OCI-LY7 (cell line): ENCODE measurements around the gene POLR2F. TPM values are rescaled to one million over a fixed set of nuclear protein-coding genes. Genes with fewer than 3 reads are reported as not detected.

Experiments
- Bru-seq: library from RNA; stranded (reverse); fragments of 400-500 nt; gene quantifications from one replicate; lab custom pipeline; 2021; lab: Mats Ljungman, UMichigan
- BruChase-seq, 2 experiments: library from RNA; stranded (reverse); fragments of 400-500 nt; gene quantifications; one replicate each; lab custom pipeline; 2021; lab: Mats Ljungman, UMichigan
- BruUV-seq: library from RNA; stranded (reverse); fragments of 400-500 nt; replicated peaks from 2 replicates; lab custom pipeline; 2021; lab: Mats Ljungman, UMichigan
- CTCF ChIA-PET: fragments of 300-600 bp; sonication (Branson Sonifier 250); formaldehyde crosslinking; loops from one replicate; lab custom pipeline; 2022; ENCODE audit warnings: antibody characterized with exemption; ENCODE audit not compliant: unreplicated experiment; lab: Charles Lee
- POLR2A ChIA-PET: fragments of 300-600 bp; sonication (Branson Sonifier 250); formaldehyde crosslinking; loops from one replicate; lab custom pipeline; 2022; ENCODE audit warnings: antibody characterized with exemption; lab: Charles Lee
- DNase-seq: peaks from one replicate; pipeline ENCODE4 v3.0.0-alpha.2; 2015; ENCODE audit warnings: low spot score
- H2AFZ ChIP-seq: fragments of 200-600 bp; sonication (generic), shearing (Covaris generic); 2 replicates; pipeline ENCODE4 v1.6.1; 2014; ENCODE audit warnings: mild to moderate bottlenecking, antibody characterized with exemption, low read length, moderate library complexity
- H3K27ac ChIP-seq: fragments of 200-600 bp; sonication (generic); 2 replicates; pipeline ENCODE4 v1.5.1; 2014; ENCODE audit warnings: mixed run types, low read depth, mild to moderate bottlenecking, moderate library complexity, low read length, inconsistent platforms; ENCODE audit not compliant: poor library complexity, severe bottlenecking
- H3K36me3 ChIP-seq: fragments of 200-600 bp; sonication (generic); 2 replicates; pipeline ENCODE4 v1.6.1; 2014; ENCODE audit warnings: mild to moderate bottlenecking, antibody characterized with exemption, low read length, moderate library complexity, mixed read lengths; ENCODE audit not compliant: insufficient read depth
- H3K4me1 ChIP-seq: fragments of 200-600 bp; sonication (generic); 2 replicates; pipeline ENCODE4 v1.5.1; 2014; ENCODE audit warnings: mild to moderate bottlenecking, low read length; ENCODE audit not compliant: insufficient read depth, poor library complexity, severe bottlenecking
- H3K4me2 ChIP-seq: fragments of 200-600 bp; sonication (generic); 2 replicates; pipeline ENCODE4 v1.6.1; 2014; ENCODE audit warnings: mild to moderate bottlenecking, low read length
- H3K4me3 ChIP-seq: fragments of 200-600 bp; sonication (generic); 2 replicates; pipeline ENCODE4 v1.5.1; 2014; ENCODE audit warnings: mild to moderate bottlenecking, low read depth, low read length; ENCODE audit not compliant: poor library complexity, severe bottlenecking
- H3K79me2 ChIP-seq: fragments of 200-600 bp; sonication (generic); 2 replicates; pipeline ENCODE4 v1.6.1; 2016; ENCODE audit warnings: low read depth, mild to moderate bottlenecking, low read length, moderate library complexity, mixed read lengths; ENCODE audit not compliant: insufficient read depth
- H3K9me2 ChIP-seq: fragments of 200-600 bp; sonication (generic); 2 replicates; pipeline ENCODE4 v1.6.1; 2016; ENCODE audit warnings: mild to moderate bottlenecking, low read length, mixed read lengths; ENCODE audit not compliant: insufficient read depth
- H3K9me3 ChIP-seq: fragments of 200-600 bp; sonication (generic); 2 replicates; pipeline ENCODE4 v1.6.1; 2014; ENCODE audit warnings: mild to moderate bottlenecking, mixed run types, low read length, mixed read lengths
- H4K20me1 ChIP-seq: fragments of 200-600 bp; sonication (generic); 2 replicates; pipeline ENCODE4 v1.6.1; 2014; ENCODE audit warnings: mild to moderate bottlenecking, antibody characterized with exemption, low read length, moderate library complexity, mixed read lengths; ENCODE audit not compliant: insufficient read depth
- EZH2phosphoT487 ChIP-seq: fragments of 200-600 bp; sonication (generic); IDR thresholded peaks from 2 replicates; pipeline ENCODE4 v1.6.1; 2018; ENCODE audit warnings: low read depth, borderline replicate concordance, mild to moderate bottlenecking, mixed run types, antibody characterized with exemption, low read length, moderate library complexity, mixed read lengths
- intact Hi-C: fragments of 100-400 bp; cut with micrococcal nuclease; formaldehyde crosslinking; loops from one replicate; pipeline ENCODE4 v1.10.0; 2022; ENCODE audit not compliant: unreplicated experiment
- long read RNA-seq: library from polyadenylated mRNA; stranded (forward); transcript quantifications from one replicate; pipeline ENCODE4 v2.0.0, GENCODE V29; 2022
- total RNA-seq, 2 experiments: library from RNA; depleted of rRNA in 1 of 2; stranded (reverse); fragments of >200 nt in 1 of 2; shearing (Covaris generic) in 1 of 2; gene quantifications; 2 replicates each; pipeline ENCODE4 v1.2.3, GENCODE V29; 2014 to 2022
- TF ChIP-seq, protein P1 (sequence below): fragments of 200-600 bp; sonication (generic); conservative IDR thresholded peaks from 2 replicates; pipeline ENCODE4 v1.5.1; 2014; ENCODE audit warnings: mild to moderate bottlenecking, antibody characterized with exemption, low read length, moderate library complexity, mixed read lengths

POLR2F gene
- 85.9 and 128 TPM in 2 replicates for total RNA-seq (2014; rRNA removed; shearing (Covaris generic))
- total RNA-seq (2022), result 63.5 and 71.2 TPM in 2 replicates
- percentile 41 among the genes with signal in this experiment for Bru-seq, nascent RNA
- BruChase-seq, experiment 1, labeled RNA remaining after a 6-hour chase, result percentile 47 among the genes with signal in this experiment
- BruChase-seq, experiment 2, labeled RNA remaining after a 2-hour chase, result percentile 43 among the genes with signal in this experiment
- long read RNA-seq, transcript POLR2F-205 (5 exons, 2,106 nt), result major isoform, 44 of 49 reads
- long read RNA-seq, partial matches to known transcripts, result 0 of 49 reads
- long read RNA-seq, other reads (novel, unspliced or antisense), result 3 of 49 reads

DNA sequence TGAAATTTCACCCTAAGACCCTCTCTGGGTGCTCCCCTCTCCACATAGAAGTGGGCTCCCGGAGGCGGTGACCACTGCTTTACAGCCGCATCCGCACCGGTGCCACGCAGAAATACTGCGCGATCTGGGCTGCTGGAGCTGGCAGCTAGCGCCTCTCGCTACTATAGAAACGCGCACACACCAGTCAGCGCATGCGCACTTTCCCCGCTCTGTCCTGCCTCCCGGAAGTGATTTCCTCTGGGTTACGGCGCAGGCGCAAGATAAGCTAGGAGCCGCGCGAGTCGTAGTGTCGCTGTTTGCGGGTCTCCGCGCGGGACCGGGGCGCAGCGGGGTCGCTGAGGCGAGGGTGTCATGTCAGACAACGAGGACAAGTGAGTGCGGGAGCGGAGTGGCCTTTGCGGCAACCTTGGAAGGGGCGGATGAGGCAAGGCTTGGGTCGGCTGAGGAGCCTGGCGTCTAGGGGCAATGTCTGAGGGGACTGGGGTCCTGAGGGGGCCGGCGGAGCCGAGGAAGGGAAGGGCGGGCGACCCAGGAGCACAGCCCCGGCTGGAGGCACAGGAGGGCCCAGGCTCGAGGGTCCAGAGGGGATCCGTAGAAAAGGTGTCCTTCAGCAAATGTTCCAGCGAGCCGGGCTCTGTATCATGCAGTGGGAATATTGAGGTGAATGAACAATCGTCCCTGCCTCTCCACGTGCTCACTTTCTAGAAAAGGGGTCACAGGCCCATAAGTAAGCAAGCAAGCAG lies at the start of gene POLR2F, which contains the start of gene C22orf23:
Gene POLR2F, plus strand, starts transcription at position 263 of the 743 bp plus-strand sequence. Its CDS starts 89 bp downstream, at position 352.
Gene C22orf23, minus strand, starts transcription at position 165 of the 743 bp plus-strand sequence. CDS start 452 bp downstream, outside the sequence.
- intact Hi-C loops, result no loop called here
- H3K27ac ChIP-seq, result no peak within 1 kb of the TSS

DNA sequence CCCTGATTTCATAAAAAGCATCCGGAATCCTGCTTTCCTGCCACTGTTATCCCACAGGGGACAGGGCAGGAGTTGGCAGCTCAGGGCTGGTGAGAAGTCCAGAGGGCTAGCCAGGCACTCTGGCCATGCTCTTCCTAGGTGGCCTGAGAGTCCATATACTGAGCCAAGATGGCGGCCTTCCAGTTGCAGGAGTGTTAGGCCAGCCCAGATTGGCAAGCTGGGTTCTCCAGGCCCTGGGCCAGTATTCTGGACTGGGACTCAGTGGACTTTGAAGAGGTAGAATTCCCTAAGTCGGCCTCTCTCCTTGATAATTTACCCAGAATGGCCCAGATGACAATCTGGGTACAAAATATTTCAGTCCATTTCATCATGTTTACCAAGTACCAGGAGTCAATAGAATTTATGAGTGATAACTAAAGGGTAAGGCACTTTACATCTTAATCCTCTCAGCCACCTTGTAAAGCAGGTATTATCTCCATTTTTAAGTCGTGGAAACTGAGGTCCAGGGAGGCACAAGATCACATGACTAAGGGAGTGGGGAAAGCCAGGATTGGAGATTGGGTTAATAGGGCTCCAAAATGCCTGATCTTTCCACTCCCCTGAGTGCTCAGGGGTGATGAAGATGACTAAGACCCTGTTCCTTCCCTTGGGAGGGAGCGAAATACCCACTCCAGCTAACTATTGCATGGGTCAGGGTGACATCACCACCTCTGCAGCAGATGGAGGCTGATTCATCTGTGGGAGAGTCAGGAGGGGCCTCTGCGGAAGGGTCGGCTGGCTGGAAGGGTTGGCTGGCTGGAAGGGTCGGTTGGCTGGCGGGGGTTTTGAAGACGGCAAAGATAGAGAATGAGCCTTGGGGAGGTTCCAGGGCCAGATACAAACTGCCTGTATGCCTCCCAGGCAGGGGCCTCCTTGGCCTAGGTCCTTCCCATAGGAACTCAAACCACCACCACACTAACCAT lies 48.6 kb upstream of the POLR2F start:
- Histone ChIP-seq H3K36me3 (no peaks in the 10 kb centered on the region), H3K4me3 (no peak overlapping the region), H3K27ac (no peak overlapping the region), H2AFZ (peak overlapping the region; percentile 57; the same call in 1 of the 2 replicates), H3K4me1 (peaks cover 17% of the 10 kb centered on the region), H3K9me2 (no peaks in the 10 kb centered on the region), H3K9me3 (no peaks in the 10 kb centered on the region), H3K4me2 (peak overlapping the region; percentile 60), H3K79me2 (no peaks in the 10 kb centered on the region), H4K20me1 (no peaks in the 10 kb centered on the region)
- no peak for DNase-seq
- ChIA-PET CTCF (interaction anchor here (1.2 kb wide), 1 partner anchor 29 kb away, joined by 4 read pairs; no protein-coding TSS in a partner anchor), POLR2A (interaction anchor here (0.7 to 1.5 kb wide), 4 partner anchors 7 to 132 kb away, joined by 4 to 8 read pairs (median 5); no protein-coding TSS in a partner anchor)
- no TSS peak for BruUV-seq
- intact Hi-C loops, result no loop called here
- TF ChIP-seq, protein P1, sequence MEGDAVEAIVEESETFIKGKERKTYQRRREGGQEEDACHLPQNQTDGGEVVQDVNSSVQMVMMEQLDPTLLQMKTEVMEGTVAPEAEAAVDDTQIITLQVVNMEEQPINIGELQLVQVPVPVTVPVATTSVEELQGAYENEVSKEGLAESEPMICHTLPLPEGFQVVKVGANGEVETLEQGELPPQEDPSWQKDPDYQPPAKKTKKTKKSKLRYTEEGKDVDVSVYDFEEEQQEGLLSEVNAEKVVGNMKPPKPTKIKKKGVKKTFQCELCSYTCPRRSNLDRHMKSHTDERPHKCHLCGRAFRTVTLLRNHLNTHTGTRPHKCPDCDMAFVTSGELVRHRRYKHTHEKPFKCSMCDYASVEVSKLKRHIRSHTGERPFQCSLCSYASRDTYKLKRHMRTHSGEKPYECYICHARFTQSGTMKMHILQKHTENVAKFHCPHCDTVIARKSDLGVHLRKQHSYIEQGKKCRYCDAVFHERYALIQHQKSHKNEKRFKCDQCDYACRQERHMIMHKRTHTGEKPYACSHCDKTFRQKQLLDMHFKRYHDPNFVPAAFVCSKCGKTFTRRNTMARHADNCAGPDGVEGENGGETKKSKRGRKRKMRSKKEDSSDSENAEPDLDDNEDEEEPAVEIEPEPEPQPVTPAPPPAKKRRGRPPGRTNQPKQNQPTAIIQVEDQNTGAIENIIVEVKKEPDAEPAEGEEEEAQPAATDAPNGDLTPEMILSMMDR, result no peak
- TF ChIP-seq EZH2phosphoT487, result no peak

More for the DNA sequence above, at the start of gene POLR2F, which contains the start of gene C22orf23:
- peak within 1 kb of the TSS; percentile 89 for H3K4me2 ChIP-seq
- peaks cover 16% of the 10 kb centered on the region for H3K4me1 ChIP-seq
- peaks cover 7% of the 10 kb centered on the region for H4K20me1 ChIP-seq
- peaks cover 15% of the 10 kb centered on the region for H3K79me2 ChIP-seq
- peak within 1 kb of the TSS; percentile 98 for H3K4me3 ChIP-seq
- peak within 1 kb of the TSS; percentile 84 for H2AFZ ChIP-seq
- no TSS peak for BruUV-seq
- TF ChIP-seq, protein P1, result peak; percentile 22; the same call in 1 of the 2 replicates
- TF ChIP-seq EZH2phosphoT487, result no peak
- CTCF ChIA-PET, result interaction anchor here (0.7 kb wide), 1 partner anchor 20 kb away, joined by 3 read pairs; no protein-coding TSS in a partner anchor
- DNase-seq, result peak; percentile 97
- no peaks in the 10 kb centered on the region for H3K9me2 ChIP-seq
- POLR2A ChIA-PET, result interaction anchor here (0.7 to 1.6 kb wide), 3 partner anchors 14 to 57 kb away, joined by 3 to 7 read pairs (median 5); no protein-coding TSS in a partner anchor
- peaks cover 25% of the 10 kb centered on the region for H3K36me3 ChIP-seq
- no peaks in the 10 kb centered on the region for H3K9me3 ChIP-seq
